Tibial nerve (tissue), 3 donors: ENCODE results near the gene KIF5C.

Experiments used
- POLR2A ChIP-seq, 2 donors: fragments of 450-650 bp; IDR thresholded peaks; one replicate each; pipeline ENCODE4 v1.6.1; 2017; ENCODE audit warnings: antibody characterized with exemption in 2 of 2, mild to moderate bottlenecking in 2 of 2, moderate library complexity in 2 of 2
- TF ChIP-seq, protein P1 (sequence below), 5 experiments: fragments of 200-600 bp in 3 of 5; fragments of 450-650 bp in 2 of 5; sonication (generic) in 3 of 5; IDR thresholded peaks; one replicate each; pipeline ENCODE4 v1.5.1; 2016 to 2019; ENCODE audit warnings: antibody characterized with exemption in 5 of 5, mild to moderate bottlenecking in 3 of 5, moderate library complexity in 2 of 5

DNA sequence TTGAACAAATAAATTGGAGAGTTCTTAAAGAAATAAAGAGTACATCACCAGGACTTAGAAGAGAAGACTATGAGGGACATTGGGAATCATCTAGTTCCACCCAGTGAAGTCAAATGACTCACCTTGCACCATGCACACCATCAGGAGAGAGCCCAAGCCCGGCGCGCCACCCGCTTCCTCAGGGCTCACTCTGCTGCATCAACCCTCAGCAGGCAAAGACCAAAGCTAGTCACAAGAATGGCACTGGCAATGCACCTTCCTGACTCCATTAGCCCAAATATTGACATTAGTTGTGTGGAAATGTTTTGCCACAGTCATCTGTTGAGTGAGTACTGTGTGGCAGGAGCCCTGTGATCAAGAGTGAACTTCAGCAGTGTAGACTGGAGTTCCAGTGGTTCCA is 156.4 kb downstream of the KIF5C start:
- TF ChIP-seq, protein P1, sequence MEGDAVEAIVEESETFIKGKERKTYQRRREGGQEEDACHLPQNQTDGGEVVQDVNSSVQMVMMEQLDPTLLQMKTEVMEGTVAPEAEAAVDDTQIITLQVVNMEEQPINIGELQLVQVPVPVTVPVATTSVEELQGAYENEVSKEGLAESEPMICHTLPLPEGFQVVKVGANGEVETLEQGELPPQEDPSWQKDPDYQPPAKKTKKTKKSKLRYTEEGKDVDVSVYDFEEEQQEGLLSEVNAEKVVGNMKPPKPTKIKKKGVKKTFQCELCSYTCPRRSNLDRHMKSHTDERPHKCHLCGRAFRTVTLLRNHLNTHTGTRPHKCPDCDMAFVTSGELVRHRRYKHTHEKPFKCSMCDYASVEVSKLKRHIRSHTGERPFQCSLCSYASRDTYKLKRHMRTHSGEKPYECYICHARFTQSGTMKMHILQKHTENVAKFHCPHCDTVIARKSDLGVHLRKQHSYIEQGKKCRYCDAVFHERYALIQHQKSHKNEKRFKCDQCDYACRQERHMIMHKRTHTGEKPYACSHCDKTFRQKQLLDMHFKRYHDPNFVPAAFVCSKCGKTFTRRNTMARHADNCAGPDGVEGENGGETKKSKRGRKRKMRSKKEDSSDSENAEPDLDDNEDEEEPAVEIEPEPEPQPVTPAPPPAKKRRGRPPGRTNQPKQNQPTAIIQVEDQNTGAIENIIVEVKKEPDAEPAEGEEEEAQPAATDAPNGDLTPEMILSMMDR (IDR thresholded peaks at IDR 0.05) = no peak
- no peak for TF ChIP-seq POLR2A (IDR thresholded peaks at IDR 0.05)
